Uterus (tissue), 4 donors: Measurements from ENCODE around the gene NT5DC3. TPM values are rescaled to one million over a fixed set of nuclear protein-coding genes. Genes with fewer than 3 reads are reported as not detected.

Experiments used
- DNase-seq, 2 donors: peaks; one replicate each; pipeline ENCODE4 v3.0.0-alpha.2; 2019 to 2020
- H3K27ac ChIP-seq, 2 donors: fragments of 200-600 bp; sonication (generic); 1 replicate in 1 of 2; 2 replicates in 1 of 2; pipeline ENCODE4 v1.5.1; 2016 to 2018
- H3K27me3 ChIP-seq, 2 donors: fragments of 200-600 bp; sonication (generic); one replicate each; pipeline ENCODE4 v1.5.1; 2018 to 2019; ENCODE audit warnings: control low read depth in 1 of 2
- H3K36me3 ChIP-seq, 2 donors: fragments of 200-600 bp; sonication (generic); one replicate each; pipeline ENCODE4 v1.5.1; 2019; ENCODE audit warnings: control low read depth in 1 of 2
- H3K4me1 ChIP-seq, 2 donors: fragments of 200-600 bp; sonication (generic); one replicate each; pipeline ENCODE4 v1.5.1; 2018 to 2019; ENCODE audit warnings: control low read depth in 1 of 2
- H3K4me3 ChIP-seq, 2 donors: fragments of 200-600 bp; sonication (generic); 1 replicate in 1 of 2; 2 replicates in 1 of 2; pipeline ENCODE4 v1.5.1; 2018 to 2019; ENCODE audit warnings: mild to moderate bottlenecking in 1 of 2
- H3K9me3 ChIP-seq, 2 donors: fragments of 200-600 bp; sonication (generic); one replicate each; pipeline ENCODE4 v1.5.1; 2019; ENCODE audit warnings: control low read depth in 1 of 2
- CTCF ChIP-seq, 4 experiments: fragments of 200-600 bp in 2 of 4; fragments of 450-650 bp in 2 of 4; sonication (generic) in 2 of 4; IDR thresholded peaks; one replicate each; pipeline ENCODE4 v1.5.1; 2016 to 2019; ENCODE audit warnings: antibody characterized with exemption in 4 of 4, mild to moderate bottlenecking in 2 of 4, moderate library complexity in 1 of 4
- POLR2A ChIP-seq, 2 donors: fragments of 450-650 bp; IDR thresholded peaks; one replicate each; pipeline ENCODE4 v1.6.1; 2016; ENCODE audit warnings: antibody characterized with exemption in 2 of 2, mild to moderate bottlenecking in 1 of 2, moderate library complexity in 1 of 2
- intact Hi-C: fragments of 100-400 bp; cut with DNase I; formaldehyde crosslinking; loops from one replicate; pipeline ENCODE4 v1.15.1; 2023; ENCODE audit warnings: low total_unique reads
- total RNA-seq, 4 donors: library from RNA; depleted of rRNA in 3 of 4; stranded (reverse); fragments of >200 nt in 3 of 4; gene quantifications; one replicate each; pipeline versions ENCODE4 v1.1.0 to v1.2.4, GENCODE V29; 2014 to 2023
- donor health status: DM: yes; HTN: yes; CAD: no.

NT5DC3 gene
- total RNA-seq, 4 donors from 2014 or later: 5.6 to 60.9 (median 15.9) TPM

DNA sequence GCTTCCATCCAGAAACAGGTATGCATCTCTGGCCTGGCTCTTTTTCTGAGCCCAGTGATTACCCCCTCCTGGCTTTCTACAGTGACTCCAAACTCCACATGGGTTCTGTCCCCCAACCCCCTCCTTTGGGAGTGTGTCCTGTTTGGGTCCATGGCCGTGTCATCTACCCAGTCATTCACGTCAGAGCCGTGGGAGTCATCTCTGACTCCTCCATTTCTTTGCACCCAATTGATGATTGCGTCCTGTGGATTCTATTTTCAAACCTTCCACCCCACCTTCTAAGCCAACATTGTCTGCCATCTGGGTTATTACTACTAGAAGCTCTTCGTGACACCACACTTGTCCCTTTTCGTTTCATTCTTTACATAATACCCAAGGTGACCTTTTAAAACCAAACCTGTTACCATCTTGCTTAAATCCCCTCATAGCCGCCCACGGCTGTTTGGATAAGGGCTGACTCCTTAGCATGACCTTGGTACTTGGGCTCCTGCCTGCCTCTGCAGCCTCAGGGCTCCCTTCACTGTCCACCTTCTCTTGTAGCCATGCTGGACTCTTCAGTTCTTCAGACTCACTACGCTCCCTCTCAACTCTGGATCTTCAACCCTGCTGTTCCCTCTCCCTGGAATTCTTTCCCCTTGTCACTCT is 38.1 kb upstream of the NT5DC3 start:
- H3K27ac ChIP-seq: no peak overlapping the region
- H3K9me3 ChIP-seq: no peaks in the 10 kb centered on the region
- no peak for TF ChIP-seq CTCF (IDR thresholded peaks at IDR 0.05)
- TF ChIP-seq POLR2A (IDR thresholded peaks at IDR 0.05): no peak
- H3K4me1 ChIP-seq: no peaks in the 10 kb centered on the region
- intact Hi-C loops: loop anchor here (10.0 kb wide), 2 partner anchors 46 to 104 kb away; no protein-coding TSS in a partner anchor
- H3K4me3 ChIP-seq: no peak overlapping the region
- no peak for DNase-seq
- H3K36me3 ChIP-seq: no peaks in the 10 kb centered on the region
- no peaks in the 10 kb centered on the region for H3K27me3 ChIP-seq

GRCh38 chr12:103877934-103878510 is 37.0 kb upstream of the NT5DC3 start:
- peak in 1 of 2 donors; percentile 65 for DNase-seq
- no peaks in the 10 kb centered on the region for H3K36me3 ChIP-seq
- no peaks in the 10 kb centered on the region for H3K9me3 ChIP-seq
- TF ChIP-seq CTCF (IDR thresholded peaks at IDR 0.05): peak; percentile 54 to 75 (median 62)
- TF ChIP-seq POLR2A (IDR thresholded peaks at IDR 0.05): no peak
- no peak overlapping the region for H3K27ac ChIP-seq
- intact Hi-C loops: loop anchor here (10.0 kb wide), 2 partner anchors 47 to 103 kb away; no protein-coding TSS in a partner anchor
- H3K27me3 ChIP-seq: no peaks in the 10 kb centered on the region
- no peaks in the 10 kb centered on the region for H3K4me1 ChIP-seq
- no peak overlapping the region for H3K4me3 ChIP-seq

GRCh38 chr12:103877288-103877687 is 36.3 kb upstream of the NT5DC3 start:
- TF ChIP-seq POLR2A (IDR thresholded peaks at IDR 0.05) (no peak), CTCF (IDR thresholded peaks at IDR 0.05) (no peak)

DNA sequence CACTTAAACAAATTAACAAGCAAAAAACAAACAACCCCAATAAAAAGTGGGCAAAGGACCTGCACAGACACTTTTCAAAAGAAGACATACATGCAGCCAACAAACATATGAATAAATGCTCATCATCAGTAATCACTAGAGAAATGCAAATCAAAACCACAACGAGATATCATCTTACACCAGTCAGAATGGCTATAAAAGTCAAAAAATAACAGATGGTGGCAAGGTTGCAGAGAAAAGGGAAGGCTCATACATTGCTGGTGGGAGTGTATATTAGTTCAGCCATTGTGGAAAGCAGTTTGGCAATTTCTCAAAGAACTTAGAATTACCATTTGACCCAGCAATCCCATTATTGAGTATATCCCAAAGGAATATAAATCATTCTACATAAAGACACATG is 34.6 kb upstream of the NT5DC3 start:
- Histone ChIP-seq H3K4me1 (no peaks in the 10 kb centered on the region), H3K4me3 (no peak overlapping the region), H3K27ac (no peak overlapping the region), H3K27me3 (no peaks in the 10 kb centered on the region), H3K36me3 (no peaks in the 10 kb centered on the region), H3K9me3 (no peaks in the 10 kb centered on the region)
- DNase-seq: no peak
- intact Hi-C loops: loop anchor here (10.0 kb wide), 2 partner anchors 49 to 101 kb away; no protein-coding TSS in a partner anchor
- TF ChIP-seq CTCF (IDR thresholded peaks at IDR 0.05) (no peak), POLR2A (IDR thresholded peaks at IDR 0.05) (no peak)

More at GRCh38 chr12:103877288-103877687, 36.3 kb upstream of the NT5DC3 start:
- intact Hi-C loops: loop anchor here (10.0 kb wide), 2 partner anchors 48 to 102 kb away; no protein-coding TSS in a partner anchor
- Histone ChIP-seq H3K4me3 (no peak overlapping the region), H3K27ac (no peak overlapping the region), H3K27me3 (no peaks in the 10 kb centered on the region), H3K36me3 (no peaks in the 10 kb centered on the region), H3K4me1 (no peaks in the 10 kb centered on the region), H3K9me3 (no peaks in the 10 kb centered on the region)
- DNase-seq: no peak

DNA sequence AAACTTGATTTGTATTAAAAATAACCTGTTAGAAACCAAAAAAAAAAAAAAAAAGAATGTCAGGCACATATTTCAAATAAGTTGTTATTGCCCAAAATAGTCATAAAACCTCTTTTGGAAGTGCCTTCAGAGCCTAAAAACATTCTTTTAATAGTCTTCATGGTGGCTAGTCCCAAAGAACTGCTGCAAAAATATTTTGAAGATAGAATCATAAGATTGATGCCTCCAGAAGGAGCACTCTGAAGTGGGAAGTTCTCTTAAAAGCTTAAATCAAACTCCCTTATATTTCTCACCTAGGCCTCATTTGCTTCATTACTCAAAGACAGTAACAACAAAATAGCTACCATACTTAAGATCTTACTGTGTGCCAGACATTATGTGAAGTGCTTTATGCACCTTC is 27.2 kb upstream of the NT5DC3 start:
- peak overlapping the region; percentile 75 to 77 for H3K27ac ChIP-seq
- H3K9me3 ChIP-seq: no peaks in the 10 kb centered on the region
- no peak for DNase-seq
- H3K36me3 ChIP-seq: no peaks in the 10 kb centered on the region
- no peak overlapping the region for H3K4me3 ChIP-seq
- H3K4me1 ChIP-seq: no peaks in the 10 kb centered on the region
- TF ChIP-seq POLR2A (IDR thresholded peaks at IDR 0.05) (no peak), CTCF (IDR thresholded peaks at IDR 0.05) (no peak)
- intact Hi-C loops: no loop called here
- no peaks in the 10 kb centered on the region for H3K27me3 ChIP-seq
